ENCODE measurements around the gene FBLN5. TPM values are rescaled to one million over a fixed set of nuclear protein-coding genes. Genes with fewer than 3 reads are reported as not detected.

The FBLN5 gene
- total RNA-seq, 3 donors from 2014 or later: 81.8 to 171 (median 83.2) TPM

DNA sequence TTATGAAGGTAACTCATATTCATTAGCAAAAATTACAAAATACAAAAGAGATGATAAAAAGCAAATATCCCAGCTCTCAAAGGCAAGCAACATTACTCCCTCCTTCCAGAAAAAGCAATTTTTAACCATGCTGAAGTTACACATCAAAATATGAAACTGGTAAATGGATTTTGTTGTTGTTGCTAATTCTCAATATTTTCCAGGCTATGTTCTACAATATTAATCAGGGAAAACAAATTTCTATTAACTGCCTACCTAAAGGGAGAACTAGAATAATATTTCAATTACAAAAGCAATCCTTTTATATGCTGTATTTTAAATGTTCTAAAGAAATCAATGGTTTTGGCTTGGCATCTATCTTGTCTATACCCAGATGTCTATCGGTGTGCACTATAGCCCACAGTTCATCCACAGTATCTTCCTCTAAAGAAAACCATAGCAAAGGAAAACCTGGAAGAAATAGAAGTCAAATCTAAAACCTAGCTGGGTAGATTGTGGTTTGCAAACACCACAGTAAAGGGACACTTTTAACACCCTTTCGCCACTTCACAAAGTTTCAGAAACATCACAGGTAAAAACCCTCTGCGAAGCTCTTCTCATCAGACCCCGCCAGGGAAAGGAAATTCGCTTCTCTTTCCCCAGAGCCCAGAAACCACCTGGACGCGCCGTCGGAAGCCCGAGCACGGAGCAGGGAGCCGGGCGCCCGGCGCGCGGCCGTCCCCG, 112.1 kb downstream of the FBLN5 start:
- Histone ChIP-seq H3K9me3 (no peaks in the 10 kb centered on the region), H3K27ac (peak overlapping the region; percentile 97 to 98), H3K4me3 (peak overlapping the region; percentile 55 to 94 (median 90)), H3K4me1 (no peaks in the 10 kb centered on the region), H3K27me3 (no peaks in the 10 kb centered on the region), H3K36me3 (peaks cover 5% of the 10 kb centered on the region)
- TF ChIP-seq POLR2A (IDR thresholded peaks at IDR 0.05): no peak
- peak in 1 of 3 donors; percentile 16 for TF ChIP-seq POLR2AphosphoS5 (IDR thresholded peaks at IDR 0.05)
- intact Hi-C loops (cut with DNase I; ENCODE audit: low total_unique reads): loop anchor here (10.0 kb wide), 1 partner anchor 949 kb away; no protein-coding TSS in a partner anchor
- DNase-seq (ENCODE audit: low spot score in 2 of 2): no peak

- DNase-seq (ENCODE audit: low spot score in 2 of 2): no peak
- Histone ChIP-seq H3K9me3 (no peaks in the 10 kb centered on the region), H3K27me3 (no peaks in the 10 kb centered on the region), H3K4me3 (peak overlapping the region in 2 of 3 donors; percentile 90 to 94), H3K36me3 (peaks cover 5% of the 10 kb centered on the region), H3K27ac (peak overlapping the region; percentile 16 to 98), H3K4me1 (no peaks in the 10 kb centered on the region)
- TF ChIP-seq POLR2A (IDR thresholded peaks at IDR 0.05) (no peak), POLR2AphosphoS5 (IDR thresholded peaks at IDR 0.05) (no peak), CTCF (IDR thresholded peaks at IDR 0.05) (no peak)
- intact Hi-C loops (cut with DNase I; ENCODE audit: low total_unique reads): loop anchor here (10.0 kb wide), 1 partner anchor 950 kb away; no protein-coding TSS in a partner anchor
Measured at GRCh38 chr14:91834571-91834970, 112.9 kb downstream of the FBLN5 start.

GRCh38 chr14:91831337-91831736, 116.2 kb downstream of the FBLN5 start:
- no peak for TF ChIP-seq CTCF (IDR thresholded peaks at IDR 0.05)
- TF ChIP-seq POLR2A (IDR thresholded peaks at IDR 0.05): no peak
- TF ChIP-seq POLR2AphosphoS5 (IDR thresholded peaks at IDR 0.05): no peak
- Histone ChIP-seq H3K4me3 (no peak overlapping the region), H3K36me3 (peaks cover 5% of the 10 kb centered on the region), H3K4me1 (no peaks in the 10 kb centered on the region), H3K27ac (peak overlapping the region in 1 of 2 donors; percentile 65), H3K9me3 (peaks cover 0 to 8% of the 10 kb centered on the region in 2 donors), H3K27me3 (no peaks in the 10 kb centered on the region)
- DNase-seq (ENCODE audit: low spot score in 2 of 2): no peak
- intact Hi-C loops (cut with DNase I; ENCODE audit: low total_unique reads): loop anchor here (10.0 kb wide), 1 partner anchor 953 kb away; no protein-coding TSS in a partner anchor

DNA sequence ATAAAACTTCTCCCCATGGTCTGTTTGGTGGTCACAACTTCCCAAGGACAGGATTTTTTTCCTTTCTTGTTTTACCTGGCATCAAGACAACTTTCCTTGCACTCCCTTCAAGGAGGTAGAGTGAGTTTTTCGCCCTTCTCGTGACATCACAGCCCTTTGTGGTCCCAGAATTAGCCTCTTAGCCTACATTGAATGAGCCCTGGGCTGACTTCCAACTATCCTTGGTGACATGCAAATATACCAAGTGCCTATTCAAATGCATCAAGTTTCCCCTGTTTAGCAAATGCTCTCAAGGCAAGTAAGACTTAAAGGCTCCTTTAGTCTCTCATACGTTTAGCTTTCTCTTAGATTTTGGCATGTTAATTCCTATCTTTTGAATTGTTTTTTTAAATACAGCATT, 116.7 kb downstream of the FBLN5 start:
- Histone ChIP-seq H3K4me3 (no peak overlapping the region), H3K36me3 (peaks cover 5% of the 10 kb centered on the region), H3K27ac (peak overlapping the region in 1 of 2 donors; percentile 65), H3K27me3 (no peaks in the 10 kb centered on the region), H3K4me1 (no peaks in the 10 kb centered on the region), H3K9me3 (peaks cover 0 to 8% of the 10 kb centered on the region in 2 donors)
- peak in 1 of 2 donors; percentile 40 for DNase-seq (ENCODE audit: low spot score in 2 of 2)
- no peak for TF ChIP-seq POLR2A (IDR thresholded peaks at IDR 0.05)
- no peak for TF ChIP-seq CTCF (IDR thresholded peaks at IDR 0.05)
- no peak for TF ChIP-seq POLR2AphosphoS5 (IDR thresholded peaks at IDR 0.05)
- intact Hi-C loops (cut with DNase I; ENCODE audit: low total_unique reads): loop anchor here (10.0 kb wide), 1 partner anchor 954 kb away; no protein-coding TSS in a partner anchor

GRCh38 chr14:91829511-91829910, 118.0 kb downstream of the FBLN5 start:
- TF ChIP-seq POLR2AphosphoS5 (IDR thresholded peaks at IDR 0.05) (no peak), CTCF (IDR thresholded peaks at IDR 0.05) (no peak), POLR2A (IDR thresholded peaks at IDR 0.05) (no peak)
- intact Hi-C loops (cut with DNase I; ENCODE audit: low total_unique reads): no loop called here
- no peaks in the 10 kb centered on the region for H3K4me1 ChIP-seq
- peak overlapping the region in 1 of 3 donors; percentile 12 for H3K4me3 ChIP-seq
- H3K9me3 ChIP-seq: peaks cover 0 to 8% of the 10 kb centered on the region in 2 donors
- peak overlapping the region in 1 of 2 donors; percentile 17 for H3K27ac ChIP-seq
- DNase-seq (ENCODE audit: low spot score in 2 of 2): no peak
- H3K27me3 ChIP-seq: no peaks in the 10 kb centered on the region
- H3K36me3 ChIP-seq: peaks cover 5% of the 10 kb centered on the region

Measured in breast epithelium (tissue), 4 donors.